Type B pancreatic cell (in vitro differentiated cells): ENCODE measurements around the gene KIF3C. TPM values are rescaled to one million over a fixed set of nuclear protein-coding genes. Genes with fewer than 3 reads are reported as not detected.
"Not testable (repeated sequence)": the region's sequence is repeated elsewhere in the genome, so short reads cannot be mapped to it uniquely, and the experiment has no call there.

Source experiments
- DNase-seq: peaks from one replicate; pipeline ENCODE4 v3.0.0; 2021; ENCODE audit warnings: mixed read lengths; ENCODE audit not compliant: unreplicated experiment; ENCODE audit errors: extremely low spot score
- H3K27ac Mint-ChIP-seq: 2 replicates; pipeline ENCODE4 v1.8.0; 2021; ENCODE audit warnings: mild to moderate bottlenecking, mixed read lengths
- H3K27me3 Mint-ChIP-seq: 2 replicates; pipeline ENCODE4 v1.8.0; 2021; ENCODE audit warnings: mixed read lengths
- H3K36me3 Mint-ChIP-seq: 2 replicates; pipeline ENCODE4 v1.8.0; 2021; ENCODE audit warnings: mixed read lengths
- H3K4me1 Mint-ChIP-seq: one replicate; pipeline ENCODE4 v1.8.0; 2021; ENCODE audit warnings: mixed read lengths; ENCODE audit not compliant: unreplicated experiment
- H3K4me3 Mint-ChIP-seq: 2 replicates; pipeline ENCODE4 v1.8.0; 2021; ENCODE audit warnings: mild to moderate bottlenecking, mixed read lengths
- H3K9me3 Mint-ChIP-seq: 2 replicates; pipeline ENCODE4 v1.8.0; 2021; ENCODE audit warnings: mixed read lengths
- total RNA-seq: library from RNA; stranded (reverse); gene quantifications from 2 replicates; pipeline ENCODE4 v1.2.1, GENCODE V29; 2021; ENCODE audit warnings: low replicate concordance
- TF ChIP-seq, protein P1 (sequence below): fragments of 200-600 bp; sonication (generic); conservative IDR thresholded peaks from 2 replicates; pipeline ENCODE4 v1.5.0; 2021; ENCODE audit warnings: antibody characterized with exemption, mild to moderate bottlenecking

Gene KIF3C
- total RNA-seq, 1 donor from 2014 or later: 25.5 TPM

DNA sequence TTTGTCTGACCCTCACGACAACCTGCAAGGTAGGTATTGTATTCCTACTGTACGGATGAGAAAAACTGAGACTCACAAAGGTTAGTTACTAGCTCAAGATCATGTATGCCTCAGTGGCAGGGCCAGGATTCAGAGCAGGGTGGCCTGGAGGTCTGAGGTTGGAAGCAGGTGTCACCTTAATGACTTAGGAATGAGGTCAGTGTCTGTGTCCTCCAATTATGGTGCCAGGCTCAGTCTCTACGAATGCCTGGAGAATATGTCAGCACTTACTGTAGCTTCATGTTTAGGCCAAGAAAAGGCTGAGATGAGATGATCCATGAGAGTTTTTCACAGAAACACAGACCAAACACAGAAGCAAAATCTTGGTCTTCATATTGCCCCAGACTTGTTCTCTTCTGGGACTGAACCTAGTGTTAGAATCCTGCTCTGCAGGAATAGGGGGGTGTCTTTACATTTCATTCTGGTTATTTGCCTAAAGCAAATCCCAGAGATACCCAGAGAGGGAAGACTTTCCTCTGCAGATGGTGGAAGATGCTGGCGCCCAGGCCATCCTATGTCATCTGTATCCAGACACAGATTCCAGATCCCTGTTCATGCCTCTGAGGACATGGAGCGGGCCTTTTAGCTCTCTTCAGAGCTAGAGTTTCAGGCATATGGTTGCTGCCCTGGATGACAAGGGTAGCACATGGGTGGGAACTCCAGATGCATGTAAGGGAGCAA lies 35.3 kb upstream of the KIF3C start:
- TF ChIP-seq, protein P1, sequence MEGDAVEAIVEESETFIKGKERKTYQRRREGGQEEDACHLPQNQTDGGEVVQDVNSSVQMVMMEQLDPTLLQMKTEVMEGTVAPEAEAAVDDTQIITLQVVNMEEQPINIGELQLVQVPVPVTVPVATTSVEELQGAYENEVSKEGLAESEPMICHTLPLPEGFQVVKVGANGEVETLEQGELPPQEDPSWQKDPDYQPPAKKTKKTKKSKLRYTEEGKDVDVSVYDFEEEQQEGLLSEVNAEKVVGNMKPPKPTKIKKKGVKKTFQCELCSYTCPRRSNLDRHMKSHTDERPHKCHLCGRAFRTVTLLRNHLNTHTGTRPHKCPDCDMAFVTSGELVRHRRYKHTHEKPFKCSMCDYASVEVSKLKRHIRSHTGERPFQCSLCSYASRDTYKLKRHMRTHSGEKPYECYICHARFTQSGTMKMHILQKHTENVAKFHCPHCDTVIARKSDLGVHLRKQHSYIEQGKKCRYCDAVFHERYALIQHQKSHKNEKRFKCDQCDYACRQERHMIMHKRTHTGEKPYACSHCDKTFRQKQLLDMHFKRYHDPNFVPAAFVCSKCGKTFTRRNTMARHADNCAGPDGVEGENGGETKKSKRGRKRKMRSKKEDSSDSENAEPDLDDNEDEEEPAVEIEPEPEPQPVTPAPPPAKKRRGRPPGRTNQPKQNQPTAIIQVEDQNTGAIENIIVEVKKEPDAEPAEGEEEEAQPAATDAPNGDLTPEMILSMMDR: no peak
- H3K27me3 Mint-ChIP-seq: no peaks in the 10 kb centered on the region
- DNase-seq: no peak
- no peaks in the 10 kb centered on the region for H3K36me3 Mint-ChIP-seq
- H3K27ac Mint-ChIP-seq: peak overlapping the region; percentile 86
- H3K4me3 Mint-ChIP-seq: peak overlapping the region; percentile 23
- no peaks in the 10 kb centered on the region for H3K9me3 Mint-ChIP-seq
- H3K4me1 Mint-ChIP-seq: peaks cover 13% of the 10 kb centered on the region

GRCh38 chr2:26016706-26017045 lies 34.4 kb upstream of the KIF3C start:
- H3K27me3 Mint-ChIP-seq, H3K36me3 Mint-ChIP-seq: not testable (repeated sequence)

GRCh38 chr2:26016012-26016705 lies 33.9 kb upstream of the KIF3C start:
- peaks cover 27% of the 10 kb centered on the region for H3K4me1 Mint-ChIP-seq
- H3K4me3 Mint-ChIP-seq: no peak overlapping the region
- peak overlapping the region; percentile 7 for H3K27ac Mint-ChIP-seq
- DNase-seq: no peak
- H3K27me3 Mint-ChIP-seq: no peaks in the 10 kb centered on the region
- no peaks in the 10 kb centered on the region for H3K36me3 Mint-ChIP-seq
- TF ChIP-seq, protein P1: no peak
- H3K9me3 Mint-ChIP-seq: no peaks in the 10 kb centered on the region

More at GRCh38 chr2:26016706-26017045, 34.4 kb upstream of the KIF3C start:
- H3K4me1 Mint-ChIP-seq: peaks cover 23% of the 10 kb centered on the region
- H3K27ac Mint-ChIP-seq: peak overlapping the region; percentile 7
- H3K4me3 Mint-ChIP-seq, DNase-seq, H3K9me3 Mint-ChIP-seq: not testable (repeated sequence)

DNA sequence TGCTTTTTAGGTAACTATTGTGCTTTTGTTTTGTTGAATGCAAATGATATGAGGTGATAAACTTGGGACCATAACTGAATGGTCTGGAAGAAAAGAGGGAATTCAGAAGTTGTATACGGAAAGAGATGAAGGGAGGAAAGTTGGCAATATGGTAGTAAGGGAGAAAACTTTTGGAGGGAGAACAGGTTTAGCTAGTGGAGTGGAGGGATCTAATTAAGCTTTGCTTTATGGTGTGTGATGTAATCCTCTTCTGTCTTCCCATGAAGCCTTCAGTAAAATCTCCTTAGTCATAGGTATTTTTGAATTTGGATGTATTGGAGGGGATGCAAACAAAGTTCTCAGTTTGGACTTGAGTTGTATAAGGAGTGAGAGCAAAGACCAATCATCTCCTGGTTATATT lies 31.4 kb upstream of the KIF3C start:
- Mint-ChIP-seq H3K9me3 (no peaks in the 10 kb centered on the region), H3K36me3 (no peaks in the 10 kb centered on the region), H3K4me1 (peaks cover 34% of the 10 kb centered on the region), H3K27me3 (no peaks in the 10 kb centered on the region), H3K4me3 (peak overlapping the region; percentile 1), H3K27ac (peak overlapping the region; percentile 97)
- DNase-seq: no peak
- TF ChIP-seq, protein P1: no peak

GRCh38 chr2:26011990-26012856 lies 29.9 kb upstream of the KIF3C start:
- Mint-ChIP-seq H3K4me1 (peaks cover 25% of the 10 kb centered on the region), H3K36me3 (no peaks in the 10 kb centered on the region), H3K27me3 (no peaks in the 10 kb centered on the region), H3K27ac (peak overlapping the region; percentile 97), H3K9me3 (no peaks in the 10 kb centered on the region), H3K4me3 (peak overlapping the region; percentile 65)
- no peak for DNase-seq
- TF ChIP-seq, protein P1: no peak
